Epithelial cell of esophagus (primary cell): ENCODE results near the gene CCDC88C.

Experiments
- DNase-seq: peaks from one replicate; pipeline ENCODE4 v3.0.0; 2010; ENCODE audit warnings: low read depth
- H3K4me3 ChIP-seq: 2 replicates; pipeline ENCODE4 v1.5.1; 2011; ENCODE audit warnings: mild to moderate bottlenecking, low read length, control low read depth
- TF ChIP-seq, protein P1 (sequence below): IDR thresholded peaks from 2 replicates; pipeline ENCODE4 v1.5.1; 2011; ENCODE audit warnings: low read depth, mild to moderate bottlenecking, low read length, control low read depth, inconsistent platforms; ENCODE audit not compliant: insufficient read depth; ENCODE audit errors: missing control alignments

CCDC88C gene

GRCh38 chr14:91335191-91336092, 82.2 kb downstream of the CCDC88C start:
- TF ChIP-seq, protein P1, sequence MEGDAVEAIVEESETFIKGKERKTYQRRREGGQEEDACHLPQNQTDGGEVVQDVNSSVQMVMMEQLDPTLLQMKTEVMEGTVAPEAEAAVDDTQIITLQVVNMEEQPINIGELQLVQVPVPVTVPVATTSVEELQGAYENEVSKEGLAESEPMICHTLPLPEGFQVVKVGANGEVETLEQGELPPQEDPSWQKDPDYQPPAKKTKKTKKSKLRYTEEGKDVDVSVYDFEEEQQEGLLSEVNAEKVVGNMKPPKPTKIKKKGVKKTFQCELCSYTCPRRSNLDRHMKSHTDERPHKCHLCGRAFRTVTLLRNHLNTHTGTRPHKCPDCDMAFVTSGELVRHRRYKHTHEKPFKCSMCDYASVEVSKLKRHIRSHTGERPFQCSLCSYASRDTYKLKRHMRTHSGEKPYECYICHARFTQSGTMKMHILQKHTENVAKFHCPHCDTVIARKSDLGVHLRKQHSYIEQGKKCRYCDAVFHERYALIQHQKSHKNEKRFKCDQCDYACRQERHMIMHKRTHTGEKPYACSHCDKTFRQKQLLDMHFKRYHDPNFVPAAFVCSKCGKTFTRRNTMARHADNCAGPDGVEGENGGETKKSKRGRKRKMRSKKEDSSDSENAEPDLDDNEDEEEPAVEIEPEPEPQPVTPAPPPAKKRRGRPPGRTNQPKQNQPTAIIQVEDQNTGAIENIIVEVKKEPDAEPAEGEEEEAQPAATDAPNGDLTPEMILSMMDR = no peak
- no peak overlapping the region for H3K4me3 ChIP-seq
- no peak for DNase-seq

DNA sequence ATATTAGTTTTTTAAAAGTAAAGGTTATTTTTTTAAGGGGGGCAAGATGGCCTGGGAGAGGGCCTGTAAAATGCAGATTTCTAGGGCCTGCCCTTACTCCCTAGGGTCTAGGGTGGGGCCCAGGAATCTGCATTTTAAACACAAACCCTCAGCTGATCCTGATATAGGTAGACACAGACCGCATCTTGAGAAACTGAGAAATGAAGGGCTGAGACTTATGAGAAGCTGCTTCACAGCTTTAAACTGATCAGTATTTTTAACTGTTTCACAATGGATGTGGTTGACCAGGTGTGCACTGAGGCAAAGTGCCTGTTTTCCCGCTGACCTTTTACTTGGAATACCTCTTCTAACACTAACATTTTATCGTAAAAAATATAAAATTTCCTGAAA, 84.0 kb downstream of the CCDC88C start:
- TF ChIP-seq, protein P1 = no peak
- no peak for DNase-seq
- no peak overlapping the region for H3K4me3 ChIP-seq

DNA sequence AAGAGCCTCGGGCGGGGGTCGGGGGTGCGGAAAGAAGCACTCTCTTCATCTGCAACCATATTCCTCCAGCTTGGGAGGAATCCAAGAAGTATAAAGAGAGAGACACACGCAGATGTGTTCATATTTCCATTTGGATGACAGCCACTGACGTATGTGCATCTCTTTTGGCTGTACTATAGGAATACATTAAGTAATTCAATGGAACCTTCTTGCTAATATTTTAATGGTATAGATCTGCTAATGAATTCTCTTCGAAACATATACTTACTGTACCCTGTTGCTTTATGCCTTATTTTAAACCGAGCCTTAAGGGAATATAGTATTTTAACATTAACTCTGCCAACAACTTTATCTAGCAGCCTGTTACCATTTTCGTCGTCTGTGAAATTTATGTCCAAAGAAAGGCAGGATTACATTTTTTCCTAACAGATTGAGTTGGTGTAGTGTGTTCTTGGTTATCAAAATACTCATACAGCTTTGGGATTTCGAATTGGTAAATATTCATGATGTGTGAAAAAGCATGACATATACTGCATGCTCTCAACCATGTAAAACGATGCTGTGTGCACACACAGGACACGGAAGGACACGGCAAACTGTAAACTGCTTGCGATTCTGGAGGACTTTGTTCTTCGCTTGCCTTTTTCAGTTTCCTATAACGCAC, 84.5 kb downstream of the CCDC88C start:
- no peak for DNase-seq
- TF ChIP-seq, protein P1 = no peak
- H3K4me3 ChIP-seq = no peak overlapping the region

- TF ChIP-seq, protein P1 = no peak
- no peak overlapping the region for H3K4me3 ChIP-seq
- no peak for DNase-seq
Measured at GRCh38 chr14:91332171-91332985, 85.2 kb downstream of the CCDC88C start.

DNA sequence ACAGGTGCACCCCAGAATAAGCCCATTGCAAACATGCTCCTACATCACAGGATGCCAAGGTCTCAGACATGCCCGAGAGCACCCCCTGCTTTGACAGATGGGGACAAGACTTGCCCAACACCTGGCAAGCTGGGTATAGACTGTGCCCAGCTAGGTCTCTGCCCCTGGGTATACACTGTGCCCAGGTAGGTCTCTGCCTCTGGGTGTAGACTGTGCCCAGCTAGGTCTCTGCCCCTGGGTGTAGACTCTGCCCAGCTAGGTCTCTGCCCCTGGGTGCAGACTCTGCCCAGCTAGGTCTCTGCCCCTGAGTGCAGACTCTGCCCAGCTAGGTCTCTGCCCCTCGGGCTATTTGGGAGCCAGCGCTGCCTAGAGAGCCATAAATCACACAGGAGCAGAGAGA, 85.9 kb downstream of the CCDC88C start:
- H3K4me3 ChIP-seq = no peak overlapping the region
- DNase-seq = no peak
- TF ChIP-seq, protein P1 = no peak

GRCh38 chr14:91330856-91331255, 86.8 kb downstream of the CCDC88C start:
- DNase-seq = no peak
- no peak overlapping the region for H3K4me3 ChIP-seq
- TF ChIP-seq, protein P1 = no peak
